GM19035 (cell line): ENCODE data around the gene BMPR1A.
"Not testable (repeated sequence)": the region's sequence is repeated elsewhere in the genome, so short reads cannot be mapped to it uniquely, and the experiment has no call there.

Source experiments
- ATAC-seq: cut with Tn5 transposase; IDR thresholded peaks from one replicate; pipeline ENCODE4 v1.9.1; 2021; ENCODE audit not compliant: unreplicated experiment

Gene BMPR1A

GRCh38 chr10:86952697-86953096 lies 196.3 kb downstream of the BMPR1A start:
- ATAC-seq = not testable (repeated sequence)

GRCh38 chr10:86953747-86954680 lies 197.6 kb downstream of the BMPR1A start:
- ATAC-seq = no peak

DNA sequence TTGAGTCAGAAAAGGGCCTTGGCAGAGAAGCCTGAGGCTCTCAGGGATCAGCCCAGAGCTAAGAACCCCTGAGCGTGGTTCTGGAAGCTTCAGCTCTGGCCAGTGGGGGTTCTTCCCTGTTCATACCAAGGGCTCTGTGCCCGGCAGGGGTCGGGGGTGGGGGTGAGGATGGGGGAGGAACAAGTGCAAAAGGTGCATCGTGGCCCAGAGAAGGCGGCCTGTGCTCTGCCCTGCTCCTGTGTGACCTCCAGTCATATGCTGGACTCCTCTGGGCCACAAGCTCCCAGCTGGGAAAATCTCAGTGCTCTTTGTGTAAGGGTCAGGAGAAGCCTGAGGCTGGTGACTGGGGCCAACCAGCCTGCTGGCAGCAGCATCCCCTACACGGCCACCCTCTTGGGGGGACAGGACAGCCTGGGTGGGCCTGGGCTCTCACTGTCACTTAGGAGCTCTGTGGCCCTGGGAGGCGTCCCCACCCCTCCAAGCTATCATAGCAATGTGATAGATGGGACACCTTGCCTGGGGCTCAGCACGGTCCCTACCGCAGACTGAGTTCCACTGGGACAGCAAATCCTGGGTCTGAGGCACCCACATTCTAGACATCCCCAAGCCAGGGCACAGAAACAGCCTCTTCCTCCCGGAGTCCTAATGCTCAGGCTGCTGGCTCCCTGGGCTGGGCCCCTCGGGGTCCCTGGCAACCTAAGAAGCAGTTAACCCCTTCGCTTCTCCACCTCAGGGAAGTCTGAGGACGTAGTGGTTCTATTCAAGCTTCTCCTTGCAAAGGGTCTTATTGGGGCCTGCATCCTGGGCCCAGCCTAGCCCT lies 198.5 kb downstream of the BMPR1A start:
- ATAC-seq = no peak

GRCh38 chr10:86955501-86956194 lies 199.2 kb downstream of the BMPR1A start:
- no peak for ATAC-seq

DNA sequence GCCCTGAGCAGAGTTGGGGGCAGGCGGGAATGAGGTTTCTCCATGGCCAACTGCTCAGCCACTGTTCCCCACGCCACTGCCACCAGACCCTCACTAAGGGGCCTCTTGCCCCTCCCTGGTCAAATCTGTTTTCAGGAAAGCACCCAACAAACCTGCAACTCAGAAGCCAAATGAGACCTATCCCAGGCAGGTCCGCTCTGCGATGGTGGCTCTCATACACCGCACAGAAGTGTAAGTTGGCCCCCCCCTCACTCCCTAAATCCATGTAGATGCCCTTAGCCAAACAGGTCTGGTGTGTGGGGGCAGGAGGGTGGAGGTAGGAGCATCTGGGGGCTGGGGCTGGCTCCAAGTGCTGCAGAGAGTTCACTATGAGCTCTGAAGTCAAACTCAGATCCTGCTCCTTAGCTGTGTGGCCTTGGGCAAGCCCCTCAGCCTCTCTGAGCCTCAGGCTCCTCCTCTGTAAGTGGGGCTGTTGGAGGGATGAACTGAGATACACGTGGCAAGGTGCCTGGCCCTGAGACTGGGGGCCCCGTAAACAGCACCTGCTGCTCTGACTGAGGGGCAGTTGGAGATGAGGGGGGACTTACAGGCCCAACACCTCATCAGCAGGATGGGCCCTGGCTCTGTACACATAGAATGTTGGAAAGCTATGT lies 199.9 kb downstream of the BMPR1A start:
- ATAC-seq = no peak

- ATAC-seq = no peak
Measured at GRCh38 chr10:86956848-86957448, 200.5 kb downstream of the BMPR1A start.

GRCh38 chr10:86957471-86958115 lies 201.2 kb downstream of the BMPR1A start, which contains the start of gene MMRN2:
TSS of gene MMRN2 (minus strand) at chr10:86957615. CDS start at chr10:86957541, 74 bp downstream.
- ATAC-seq = no peak

DNA sequence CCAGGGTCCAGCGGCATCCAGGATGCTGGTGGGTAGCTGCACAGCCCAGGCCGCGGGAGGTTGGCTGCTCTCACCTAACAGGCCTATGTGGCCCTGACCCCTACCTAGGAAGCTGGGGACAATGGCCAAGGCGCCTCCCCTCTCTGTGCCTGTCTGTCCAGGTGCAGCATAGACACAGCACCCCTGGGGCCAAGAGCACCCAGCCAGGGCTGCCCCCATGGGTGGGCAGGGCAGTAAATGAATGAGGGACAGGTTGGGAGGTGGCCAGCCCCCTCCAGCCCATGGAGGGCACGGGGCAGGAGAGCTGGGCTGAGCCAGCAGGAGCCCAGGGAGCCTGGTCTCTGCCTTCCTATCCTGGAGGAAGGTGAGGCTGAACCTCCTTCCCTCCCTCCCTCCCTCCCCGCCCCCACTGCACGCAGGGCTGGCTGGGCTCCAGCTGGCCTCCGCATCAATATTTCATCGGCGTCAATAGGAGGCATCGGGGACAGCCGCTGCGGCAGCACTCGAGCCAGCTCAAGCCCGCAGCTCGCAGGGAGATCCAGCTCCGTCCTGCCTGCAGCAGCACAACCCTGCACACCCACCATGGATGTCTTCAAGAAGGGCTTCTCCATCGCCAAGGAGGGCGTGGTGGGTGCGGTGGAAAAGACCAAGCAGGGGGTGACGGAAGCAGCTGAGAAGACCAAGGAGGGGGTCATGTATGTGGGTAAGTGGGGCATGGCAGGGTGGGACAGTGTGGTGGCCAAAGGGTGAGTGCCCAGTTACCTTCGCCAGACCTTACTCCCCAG lies 201.9 kb downstream of the BMPR1A start, which contains the start of gene SNCG:
Gene SNCG (plus strand): TSS at position 484 of the 785 bp plus-strand sequence. CDS start 99 bp downstream, at position 583.
- no peak for ATAC-seq

- ATAC-seq = no peak
Measured at GRCh38 chr10:86958901-86959736, 202.7 kb downstream of the BMPR1A start.

GRCh38 chr10:86959737-86960002 lies 203.3 kb downstream of the BMPR1A start:
- ATAC-seq = no peak

DNA sequence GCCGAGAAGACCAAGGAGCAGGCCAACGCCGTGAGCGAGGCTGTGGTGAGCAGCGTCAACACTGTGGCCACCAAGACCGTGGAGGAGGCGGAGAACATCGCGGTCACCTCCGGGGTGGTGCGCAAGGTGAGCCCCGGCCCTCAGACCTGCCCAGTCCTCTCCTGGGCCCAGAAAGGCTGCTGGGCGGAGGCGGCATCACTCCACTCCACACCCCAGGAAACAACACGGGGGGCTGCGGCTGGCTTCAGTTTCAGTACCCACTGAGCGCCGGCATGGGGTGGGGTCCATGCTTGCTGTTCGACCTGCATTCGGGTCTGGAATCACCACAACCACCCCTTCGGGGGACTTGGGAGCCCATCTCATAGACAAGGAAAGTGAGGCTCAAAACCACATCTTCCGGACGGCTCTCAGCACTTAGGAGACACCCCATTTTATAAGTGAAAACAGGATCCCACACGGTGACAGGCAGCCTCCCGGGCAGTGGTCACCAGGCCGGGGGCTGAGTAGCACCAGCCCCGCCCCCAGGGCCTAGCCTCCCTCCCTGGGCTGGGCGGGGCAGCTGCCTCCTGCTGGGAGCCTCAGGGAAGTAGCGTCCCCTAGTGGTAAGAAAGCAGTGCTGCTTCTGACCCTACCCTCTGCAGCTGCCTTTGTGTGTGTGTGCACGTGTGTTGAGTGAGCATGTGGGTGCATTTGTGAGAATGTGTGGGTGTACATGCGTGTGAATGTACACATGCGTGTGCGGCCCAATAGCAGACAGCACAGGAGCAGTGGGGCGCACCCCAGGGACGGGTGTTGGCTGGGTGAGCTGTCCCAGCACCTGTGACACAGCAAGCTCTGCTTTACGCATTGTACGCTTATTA lies 203.8 kb downstream of the BMPR1A start:
- no peak for ATAC-seq

- no peak for ATAC-seq
Measured at GRCh38 chr10:86960863-86961434, 204.5 kb downstream of the BMPR1A start.

GRCh38 chr10:86961481-86962091 lies 205.2 kb downstream of the BMPR1A start:
- no peak for ATAC-seq

- ATAC-seq = no peak
Measured at GRCh38 chr10:86962136-86962980, 205.9 kb downstream of the BMPR1A start.

DNA sequence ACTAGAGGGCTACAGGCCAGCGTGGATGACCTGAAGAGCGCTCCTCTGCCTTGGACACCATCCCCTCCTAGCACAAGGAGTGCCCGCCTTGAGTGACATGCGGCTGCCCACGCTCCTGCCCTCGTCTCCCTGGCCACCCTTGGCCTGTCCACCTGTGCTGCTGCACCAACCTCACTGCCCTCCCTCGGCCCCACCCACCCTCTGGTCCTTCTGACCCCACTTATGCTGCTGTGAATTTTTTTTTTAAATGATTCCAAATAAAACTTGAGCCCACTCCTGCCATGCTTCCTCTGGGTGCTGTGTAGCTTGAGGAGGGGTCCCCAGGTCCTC lies 206.5 kb downstream of the BMPR1A start:
- no peak for ATAC-seq
